ENCODE measurements around the gene ADCY10. TPM values are rescaled to one million over a fixed set of nuclear protein-coding genes. Genes with fewer than 3 reads are reported as not detected.

The ADCY10 gene
- total RNA-seq, 1 donor from 2014 or later: 0.26 TPM

- DNase-seq (ENCODE audit: low read depth) (no peak), FAIRE-seq (no peak)
- no peak for TF ChIP-seq CTCF (IDR thresholded peaks at IDR 0.05; ENCODE audit: insufficient read depth, low read length, severe bottlenecking)
- Histone ChIP-seq H3K27me3 (ENCODE audit: control insufficient read depth, insufficient read depth, low read length) (no peaks in the 10 kb centered on the region), H3K4me3 (ENCODE audit: low read depth, low read length) (no peak overlapping the region), H3K36me3 (ENCODE audit: control insufficient read depth, insufficient read depth, low read length) (no peaks in the 10 kb centered on the region)
Observed at GRCh38 chr1:167829868-167830267, 84.1 kb downstream of the ADCY10 start.

- Histone ChIP-seq H3K27me3 (ENCODE audit: control insufficient read depth, insufficient read depth, low read length) (no peaks in the 10 kb centered on the region), H3K36me3 (ENCODE audit: control insufficient read depth, insufficient read depth, low read length) (no peaks in the 10 kb centered on the region), H3K4me3 (ENCODE audit: low read depth, low read length) (no peak overlapping the region)
- DNase-seq (ENCODE audit: low read depth): no peak
- TF ChIP-seq CTCF (IDR thresholded peaks at IDR 0.05; ENCODE audit: insufficient read depth, low read length, severe bottlenecking): no peak
- no peak for FAIRE-seq
Observed at GRCh38 chr1:167826127-167826526, 87.8 kb downstream of the ADCY10 start.

GRCh38 chr1:167825419-167826079, 88.4 kb downstream of the ADCY10 start:
- Histone ChIP-seq H3K4me3 (ENCODE audit: low read depth, low read length) (no peak overlapping the region), H3K36me3 (ENCODE audit: control insufficient read depth, insufficient read depth, low read length) (no peaks in the 10 kb centered on the region), H3K27me3 (ENCODE audit: control insufficient read depth, insufficient read depth, low read length) (no peaks in the 10 kb centered on the region)
- no peak for DNase-seq (ENCODE audit: low read depth)
- no peak for TF ChIP-seq CTCF (IDR thresholded peaks at IDR 0.05; ENCODE audit: insufficient read depth, low read length, severe bottlenecking)
- FAIRE-seq: no peak

GRCh38 chr1:167824163-167824794, 89.7 kb downstream of the ADCY10 start:
- Histone ChIP-seq H3K36me3 (ENCODE audit: control insufficient read depth, insufficient read depth, low read length) (no peaks in the 10 kb centered on the region), H3K4me3 (ENCODE audit: low read depth, low read length) (no peak overlapping the region), H3K27me3 (ENCODE audit: control insufficient read depth, insufficient read depth, low read length) (no peaks in the 10 kb centered on the region)
- TF ChIP-seq CTCF (IDR thresholded peaks at IDR 0.05; ENCODE audit: insufficient read depth, low read length, severe bottlenecking): no peak
- FAIRE-seq: no peak
- DNase-seq (ENCODE audit: low read depth): peak; percentile 38

- DNase-seq (ENCODE audit: low read depth) (no peak), FAIRE-seq (no peak)
- Histone ChIP-seq H3K27me3 (ENCODE audit: control insufficient read depth, insufficient read depth, low read length) (no peaks in the 10 kb centered on the region), H3K36me3 (ENCODE audit: control insufficient read depth, insufficient read depth, low read length) (no peaks in the 10 kb centered on the region), H3K4me3 (ENCODE audit: low read depth, low read length) (no peak overlapping the region)
- TF ChIP-seq CTCF (IDR thresholded peaks at IDR 0.05; ENCODE audit: insufficient read depth, low read length, severe bottlenecking): no peak
Observed at GRCh38 chr1:167821969-167822685, 91.8 kb downstream of the ADCY10 start.

Measured in bronchial epithelial cell (primary cell).